K562 (cell line): ENCODE data around the gene IRF2.

Experiments
- BRD9 ChIP-seq: fragments of 450-650 bp; IDR thresholded peaks from 2 replicates; pipeline ENCODE4 v1.6.1; 2018; ENCODE audit warnings: low read depth; ENCODE audit not compliant: partially characterized antibody
- CCNT2 ChIP-seq: IDR thresholded peaks from 2 replicates; pipeline ENCODE4 v1.6.1; 2011; ENCODE audit warnings: borderline replicate concordance, low read depth, mild to moderate bottlenecking, moderate library complexity, mixed read lengths, low read length; ENCODE audit not compliant: insufficient read length; ENCODE audit errors: extremely low read depth
- EZH2 ChIP-seq: IDR thresholded peaks from 2 replicates; pipeline ENCODE4 v1.6.1; 2012; ENCODE audit warnings: low read depth, mild to moderate bottlenecking, inconsistent platforms, low read length, borderline replicate concordance
- HDGF ChIP-seq: fragments of 450-650 bp; IDR thresholded peaks from 2 replicates; pipeline ENCODE4 v1.6.1; 2016
- HNRNPLL ChIP-seq: fragments of 200-400 bp; formaldehyde crosslinking; IDR thresholded peaks from 2 replicates; pipeline ENCODE4 v1.6.1; 2017; ENCODE audit warnings: low read length, low read depth, mild to moderate bottlenecking; ENCODE audit not compliant: poor library complexity, severe bottlenecking
- JUNB ChIP-seq: fragments of 450-650 bp; formaldehyde crosslinking; conservative IDR thresholded peaks from 2 replicates; pipeline ENCODE4 v1.4.0; 2020; ENCODE audit warnings: mild to moderate bottlenecking
- MNT ChIP-seq, 2 experiments: fragments of 450-650 bp; conservative IDR thresholded peaks; 2 replicates each; pipeline ENCODE4 v1.6.1; 2017; ENCODE audit warnings: mild to moderate bottlenecking in 2 of 2, moderate library complexity in 2 of 2
- NBN ChIP-seq: fragments of 450-650 bp; IDR thresholded peaks from 2 replicates; pipeline ENCODE4 v1.6.1; 2016; ENCODE audit warnings: low read depth, mild to moderate bottlenecking
- NCOA2 ChIP-seq, 2 experiments: fragments of 450-650 bp; IDR thresholded peaks; 2 replicates each; pipeline ENCODE4 v1.6.1; 2018; ENCODE audit warnings: mild to moderate bottlenecking in 2 of 2, moderate library complexity in 1 of 2; ENCODE audit not compliant: partially characterized antibody in 2 of 2
- POLR2A ChIP-seq: fragments of 450-650 bp; conservative IDR thresholded peaks from 2 replicates; pipeline ENCODE4 v1.6.1; 2016
- RAD21 ChIP-seq, 2 experiments: fragments of 250-450 bp in 1 of 2; fragments of 450-650 bp in 1 of 2; sonication (Bioruptor Pico) in 1 of 2; formaldehyde crosslinking in 1 of 2; IDR thresholded peaks in 1 of 2; conservative IDR thresholded peaks in 1 of 2; 2 replicates each; pipeline versions ENCODE4 v1.4.0 to v1.8.0; 2020 to 2022; ENCODE audit warnings: mild to moderate bottlenecking in 2 of 2, moderate library complexity in 1 of 2
- REST ChIP-seq, 2 experiments: fragments of 450-650 bp; formaldehyde crosslinking in 1 of 2; IDR thresholded peaks; 2 replicates each; pipeline versions ENCODE4 v1.4.0 to v1.6.1; 2014 to 2020; ENCODE audit warnings: mild to moderate bottlenecking in 2 of 2, borderline replicate concordance in 1 of 2, low read depth in 1 of 2
- TAL1 ChIP-seq: fragments of 450-650 bp; IDR thresholded peaks from 2 replicates; pipeline ENCODE4 v1.6.1; 2016; ENCODE audit warnings: mild to moderate bottlenecking
- ZNF407 ChIP-seq: fragments of 450-650 bp; IDR thresholded peaks from 2 replicates; pipeline ENCODE4 v1.6.1; 2016; ENCODE audit warnings: low read depth

GRCh38 chr4:184352891-184353290 lies 121.5 kb downstream of the IRF2 start:
- TF ChIP-seq RAD21 (CRISPR knock-in tag; conservative IDR thresholded peaks at IDR 0.05 in 1 of 2, IDR thresholded peaks at IDR 0.05 in 1 of 2), result no peak
- no peak for TF ChIP-seq NCOA2 (IDR thresholded peaks at IDR 0.05; ENCODE audit: partially characterized antibody in 2 of 2)
- no peak for TF ChIP-seq REST (IDR thresholded peaks at IDR 0.05; ENCODE audit: borderline replicate concordance)
- no peak for TF ChIP-seq REST (CRISPR knock-in tag; IDR thresholded peaks at IDR 0.05; ENCODE audit: low read depth)
- TF ChIP-seq HDGF, result no peak
- TF ChIP-seq BRD9, result no peak
- TF ChIP-seq ZNF407, result no peak
- TF ChIP-seq MNT (conservative IDR thresholded peaks at IDR 0.05), result no peak
- TF ChIP-seq POLR2A, result no peak
- TF ChIP-seq EZH2, result no peak
- no peak for TF ChIP-seq CCNT2
- TF ChIP-seq JUNB, result no peak
- no peak for TF ChIP-seq HNRNPLL
- TF ChIP-seq TAL1, result no peak
- no peak for TF ChIP-seq NBN
